ENCODE data around the gene ASXL3.

DNA sequence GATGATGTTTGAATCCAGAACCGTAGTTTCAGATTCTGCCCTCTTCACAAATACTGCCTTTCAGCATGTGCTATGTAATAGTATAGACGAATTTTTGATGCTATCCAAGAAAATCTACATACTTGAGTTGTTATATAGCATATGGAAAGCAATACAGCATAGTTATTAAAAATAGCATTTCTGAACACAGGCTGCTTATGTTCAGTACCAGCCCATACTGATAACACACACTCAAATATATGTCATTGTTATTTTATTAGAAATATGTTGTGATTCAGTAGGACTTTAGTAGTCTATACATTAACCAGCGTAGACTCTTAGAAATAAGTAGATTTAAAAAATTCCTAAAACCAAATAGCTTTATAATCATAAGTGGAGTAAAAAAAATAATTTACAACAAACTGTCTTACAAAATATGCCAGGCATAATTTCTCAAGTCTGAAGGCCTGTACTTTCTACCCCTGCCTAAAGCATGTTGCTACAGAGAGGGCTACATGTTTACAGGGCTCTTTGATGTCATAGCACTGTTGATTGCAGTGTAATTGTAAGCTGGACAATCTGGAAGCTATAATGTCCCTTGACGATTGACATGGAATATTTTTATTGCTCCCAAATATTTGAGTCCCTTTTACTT, 86.3 kb downstream of the ASXL3 start:
- TF ChIP-seq, protein P1, sequence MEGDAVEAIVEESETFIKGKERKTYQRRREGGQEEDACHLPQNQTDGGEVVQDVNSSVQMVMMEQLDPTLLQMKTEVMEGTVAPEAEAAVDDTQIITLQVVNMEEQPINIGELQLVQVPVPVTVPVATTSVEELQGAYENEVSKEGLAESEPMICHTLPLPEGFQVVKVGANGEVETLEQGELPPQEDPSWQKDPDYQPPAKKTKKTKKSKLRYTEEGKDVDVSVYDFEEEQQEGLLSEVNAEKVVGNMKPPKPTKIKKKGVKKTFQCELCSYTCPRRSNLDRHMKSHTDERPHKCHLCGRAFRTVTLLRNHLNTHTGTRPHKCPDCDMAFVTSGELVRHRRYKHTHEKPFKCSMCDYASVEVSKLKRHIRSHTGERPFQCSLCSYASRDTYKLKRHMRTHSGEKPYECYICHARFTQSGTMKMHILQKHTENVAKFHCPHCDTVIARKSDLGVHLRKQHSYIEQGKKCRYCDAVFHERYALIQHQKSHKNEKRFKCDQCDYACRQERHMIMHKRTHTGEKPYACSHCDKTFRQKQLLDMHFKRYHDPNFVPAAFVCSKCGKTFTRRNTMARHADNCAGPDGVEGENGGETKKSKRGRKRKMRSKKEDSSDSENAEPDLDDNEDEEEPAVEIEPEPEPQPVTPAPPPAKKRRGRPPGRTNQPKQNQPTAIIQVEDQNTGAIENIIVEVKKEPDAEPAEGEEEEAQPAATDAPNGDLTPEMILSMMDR (conservative IDR thresholded peaks at IDR 0.05): no peak
- no peak for TF ChIP-seq EZH2 (IDR thresholded peaks at IDR 0.05; ENCODE audit: low read depth)
